ENCODE results near the gene DCST2.

- TF ChIP-seq SP1 (IDR thresholded peaks at IDR 0.05; ENCODE audit: low read depth, low read length) (no peak), EP300 (IDR thresholded peaks at IDR 0.05; ENCODE audit: borderline replicate concordance in 1 of 2, low read depth in 2 of 2, low read length in 2 of 2) (no peak), CTCF (IDR thresholded peaks at IDR 0.05; ENCODE audit: control extremely low read depth in 1 of 3, insufficient read depth in 1 of 3, low read depth in 1 of 3, low read length in 3 of 3) (no peak), FOSL1 (IDR thresholded peaks at IDR 0.05; ENCODE audit: insufficient read depth, low read depth, low read length) (no peak), TCF12 (IDR thresholded peaks at IDR 0.05; ENCODE audit: low read depth, low read length) (no peak), JUND (IDR thresholded peaks at IDR 0.05; ENCODE audit: low read length) (no peak), POLR2A (IDR thresholded peaks at IDR 0.05; ENCODE audit: control extremely low read depth in 1 of 2, low read depth in 2 of 2, low read length in 2 of 2) (no peak), EGR1 (IDR thresholded peaks at IDR 0.05; ENCODE audit: borderline replicate concordance, low read depth, low read length) (no peak), RFX5 (IDR thresholded peaks at IDR 0.05; ENCODE audit: borderline replicate concordance, low read depth, low read length) (no peak), CEBPB (IDR thresholded peaks at IDR 0.05; ENCODE audit: low read depth, low read length) (no peak), SP2 (IDR thresholded peaks at IDR 0.05; ENCODE audit: low read length) (no peak), BACH1 (IDR thresholded peaks at IDR 0.05; ENCODE audit: low read length) (no peak)
These were observed 3.9 kb downstream of the DCST2 start for GRCh38 chr1:155029513-155030242.

Data from H1 (cell line).